ENCODE data around the gene GRAMD1B.

The GRAMD1B gene

GRCh38 chr11:123478352-123478987 lies 48.4 kb downstream of the GRAMD1B start:
- DNase-seq = no peak

- DNase-seq = no peak
Observed at GRCh38 chr11:123479048-123479837, 49.2 kb downstream of the GRAMD1B start.

GRCh38 chr11:123480290-123480815 lies 50.3 kb downstream of the GRAMD1B start:
- DNase-seq = no peak

GRCh38 chr11:123480882-123481281 lies 50.8 kb downstream of the GRAMD1B start:
- no peak for DNase-seq

GRCh38 chr11:123481640-123482039 lies 51.6 kb downstream of the GRAMD1B start:
- DNase-seq = no peak

- no peak for DNase-seq
Observed at GRCh38 chr11:123482218-123482617, 52.1 kb downstream of the GRAMD1B start.

GRCh38 chr11:123483058-123483457 lies 53.0 kb downstream of the GRAMD1B start:
- DNase-seq = no peak

- no peak for DNase-seq
Observed at GRCh38 chr11:123483466-123483865, 53.4 kb downstream of the GRAMD1B start.

GRCh38 chr11:123484448-123484847 lies 54.4 kb downstream of the GRAMD1B start:
- DNase-seq = no peak

- no peak for DNase-seq
Observed at GRCh38 chr11:123487157-123487744, 57.2 kb downstream of the GRAMD1B start.

GRCh38 chr11:123490527-123490926 lies 60.5 kb downstream of the GRAMD1B start:
- DNase-seq = no peak

- no peak for DNase-seq
Observed at GRCh38 chr11:123491241-123491640, 61.2 kb downstream of the GRAMD1B start.

GRCh38 chr11:123493349-123494063 lies 63.4 kb downstream of the GRAMD1B start:
- DNase-seq = no peak

- DNase-seq = no peak
Observed at GRCh38 chr11:123494195-123495050, 64.4 kb downstream of the GRAMD1B start.

GRCh38 chr11:123504401-123504800 lies 74.3 kb downstream of the GRAMD1B start:
- DNase-seq = no peak

GRCh38 chr11:123505546-123506299 lies 75.7 kb downstream of the GRAMD1B start:
- DNase-seq = no peak

GRCh38 chr11:123507043-123507442 lies 77.0 kb downstream of the GRAMD1B start:
- no peak for DNase-seq

- DNase-seq = no peak
Observed at GRCh38 chr11:123509737-123510578, 79.9 kb downstream of the GRAMD1B start.

- DNase-seq = no peak
Observed at GRCh38 chr11:123510579-123510905, 80.5 kb downstream of the GRAMD1B start.

GRCh38 chr11:123511037-123511870 lies 81.2 kb downstream of the GRAMD1B start:
- peak; percentile 74 for DNase-seq

Data from activated CD4-positive, CD25-positive, alpha-beta regulatory T cell treated with anti-CD3 and anti-CD28 coated beads, Interleukin-2, amount 50 U/mL, for 72 hours (primary cell).